GM12865 (cell line): ENCODE data around the gene IRAK1BP1.

Experiments used
- DNase-seq: peaks from one replicate; pipeline ENCODE4 v3.0.0; 2010; ENCODE audit warnings: low read depth
- H3K4me3 ChIP-seq: 2 replicates; pipeline ENCODE4 v1.5.1; 2011; ENCODE audit warnings: mild to moderate bottlenecking, low read depth, low read length, control low read depth
- CTCF ChIP-seq: IDR thresholded peaks from 2 replicates; pipeline ENCODE4 v1.5.1; 2011; ENCODE audit warnings: low read length, control low read depth, low read depth, inconsistent platforms; ENCODE audit not compliant: insufficient read depth; ENCODE audit errors: missing control alignments

The IRAK1BP1 gene

DNA sequence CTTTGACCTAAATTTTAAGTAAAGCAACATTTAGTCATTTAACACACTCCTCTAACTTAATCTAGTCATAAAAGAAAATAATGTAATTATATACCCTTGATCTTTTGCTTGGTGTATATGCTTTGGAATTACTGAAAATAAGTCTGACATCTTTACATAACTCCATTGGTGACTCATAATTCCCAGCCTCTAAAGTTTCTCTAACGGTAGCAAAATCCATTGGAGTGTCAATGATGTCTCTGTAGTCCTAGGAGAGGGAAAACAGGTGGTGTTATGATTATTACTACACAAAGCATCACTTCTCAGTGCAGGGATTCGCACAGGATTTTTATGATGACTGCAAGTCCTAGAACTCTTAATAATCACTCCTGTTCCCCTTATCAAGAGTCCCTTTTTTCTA is 80.2 kb downstream of the IRAK1BP1 start:
- no peak overlapping the region for H3K4me3 ChIP-seq
- no peak for DNase-seq
- TF ChIP-seq CTCF: no peak

DNA sequence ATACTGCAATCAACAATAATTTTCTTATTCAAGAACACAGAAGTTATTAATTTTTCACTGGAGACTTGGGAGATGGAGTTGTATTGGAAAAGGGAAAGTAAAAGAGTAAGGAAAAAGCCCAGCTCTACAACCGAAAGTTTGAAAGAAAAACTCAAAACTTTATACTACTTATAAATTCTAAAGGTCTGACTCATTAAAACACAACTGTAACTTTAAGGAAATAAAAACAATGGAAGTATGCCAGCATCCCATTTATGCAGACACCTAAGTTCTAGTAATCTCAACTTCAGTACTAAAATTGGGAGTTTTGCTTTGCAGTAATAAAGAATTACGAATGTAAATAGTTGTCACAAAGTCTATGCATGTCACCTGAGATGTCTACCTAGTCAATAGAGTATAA is 80.6 kb downstream of the IRAK1BP1 start:
- no peak overlapping the region for H3K4me3 ChIP-seq
- DNase-seq: no peak
- no peak for TF ChIP-seq CTCF

DNA sequence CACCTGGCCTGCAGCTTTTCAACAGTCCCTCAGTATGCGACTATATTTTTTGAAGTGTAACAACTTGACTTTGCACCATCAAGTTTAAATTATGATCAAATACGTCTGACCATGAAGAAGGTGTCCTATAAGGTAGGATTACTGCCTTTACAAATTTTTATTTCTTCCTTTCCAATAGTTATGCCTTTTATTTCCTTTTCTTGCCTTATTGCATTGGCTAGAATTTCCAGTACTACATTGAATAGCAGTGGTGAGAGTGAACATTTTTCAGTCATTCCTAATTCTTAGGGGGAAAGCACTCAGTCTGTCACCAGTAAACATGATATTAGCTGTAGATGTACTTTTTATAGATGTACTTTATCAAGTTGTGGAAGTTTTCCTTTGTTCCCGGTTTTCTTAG is 81.4 kb downstream of the IRAK1BP1 start:
- no peak for TF ChIP-seq CTCF
- DNase-seq: no peak
- H3K4me3 ChIP-seq: no peak overlapping the region

GRCh38 chr6:78952362-78952761 is 85.0 kb downstream of the IRAK1BP1 start:
- no peak for TF ChIP-seq CTCF
- no peak for DNase-seq
- no peak overlapping the region for H3K4me3 ChIP-seq
